ENCODE results near the gene BAIAP2.

The BAIAP2 gene

DNA sequence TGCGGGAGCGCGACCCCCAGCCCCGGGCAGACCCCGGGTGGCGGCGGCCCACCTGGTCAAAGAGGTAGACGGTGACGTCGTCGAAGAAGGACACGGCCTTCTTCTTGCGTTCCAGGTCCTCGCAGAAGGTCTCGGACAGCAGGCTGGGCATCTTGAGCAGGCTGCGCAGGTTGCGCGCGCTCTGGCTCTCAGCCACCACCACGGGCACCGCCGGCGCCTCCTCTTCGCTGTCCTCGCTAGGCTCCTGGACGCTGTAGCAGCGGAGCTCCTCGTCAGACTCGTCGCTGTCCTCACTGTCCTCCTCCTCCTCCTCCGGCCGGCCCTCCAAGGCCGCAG, 85.2 kb downstream of the BAIAP2 start:
- peak overlapping the region; percentile 68 for H3K4me3 ChIP-seq (ENCODE audit: low read depth, low read length)
- TF ChIP-seq, protein P1, sequence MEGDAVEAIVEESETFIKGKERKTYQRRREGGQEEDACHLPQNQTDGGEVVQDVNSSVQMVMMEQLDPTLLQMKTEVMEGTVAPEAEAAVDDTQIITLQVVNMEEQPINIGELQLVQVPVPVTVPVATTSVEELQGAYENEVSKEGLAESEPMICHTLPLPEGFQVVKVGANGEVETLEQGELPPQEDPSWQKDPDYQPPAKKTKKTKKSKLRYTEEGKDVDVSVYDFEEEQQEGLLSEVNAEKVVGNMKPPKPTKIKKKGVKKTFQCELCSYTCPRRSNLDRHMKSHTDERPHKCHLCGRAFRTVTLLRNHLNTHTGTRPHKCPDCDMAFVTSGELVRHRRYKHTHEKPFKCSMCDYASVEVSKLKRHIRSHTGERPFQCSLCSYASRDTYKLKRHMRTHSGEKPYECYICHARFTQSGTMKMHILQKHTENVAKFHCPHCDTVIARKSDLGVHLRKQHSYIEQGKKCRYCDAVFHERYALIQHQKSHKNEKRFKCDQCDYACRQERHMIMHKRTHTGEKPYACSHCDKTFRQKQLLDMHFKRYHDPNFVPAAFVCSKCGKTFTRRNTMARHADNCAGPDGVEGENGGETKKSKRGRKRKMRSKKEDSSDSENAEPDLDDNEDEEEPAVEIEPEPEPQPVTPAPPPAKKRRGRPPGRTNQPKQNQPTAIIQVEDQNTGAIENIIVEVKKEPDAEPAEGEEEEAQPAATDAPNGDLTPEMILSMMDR (IDR thresholded peaks at IDR 0.05; ENCODE audit: control insufficient read depth, extremely low read depth, insufficient read depth) = no peak
- peak; percentile 36 for DNase-seq (ENCODE audit: low read depth)

DNA sequence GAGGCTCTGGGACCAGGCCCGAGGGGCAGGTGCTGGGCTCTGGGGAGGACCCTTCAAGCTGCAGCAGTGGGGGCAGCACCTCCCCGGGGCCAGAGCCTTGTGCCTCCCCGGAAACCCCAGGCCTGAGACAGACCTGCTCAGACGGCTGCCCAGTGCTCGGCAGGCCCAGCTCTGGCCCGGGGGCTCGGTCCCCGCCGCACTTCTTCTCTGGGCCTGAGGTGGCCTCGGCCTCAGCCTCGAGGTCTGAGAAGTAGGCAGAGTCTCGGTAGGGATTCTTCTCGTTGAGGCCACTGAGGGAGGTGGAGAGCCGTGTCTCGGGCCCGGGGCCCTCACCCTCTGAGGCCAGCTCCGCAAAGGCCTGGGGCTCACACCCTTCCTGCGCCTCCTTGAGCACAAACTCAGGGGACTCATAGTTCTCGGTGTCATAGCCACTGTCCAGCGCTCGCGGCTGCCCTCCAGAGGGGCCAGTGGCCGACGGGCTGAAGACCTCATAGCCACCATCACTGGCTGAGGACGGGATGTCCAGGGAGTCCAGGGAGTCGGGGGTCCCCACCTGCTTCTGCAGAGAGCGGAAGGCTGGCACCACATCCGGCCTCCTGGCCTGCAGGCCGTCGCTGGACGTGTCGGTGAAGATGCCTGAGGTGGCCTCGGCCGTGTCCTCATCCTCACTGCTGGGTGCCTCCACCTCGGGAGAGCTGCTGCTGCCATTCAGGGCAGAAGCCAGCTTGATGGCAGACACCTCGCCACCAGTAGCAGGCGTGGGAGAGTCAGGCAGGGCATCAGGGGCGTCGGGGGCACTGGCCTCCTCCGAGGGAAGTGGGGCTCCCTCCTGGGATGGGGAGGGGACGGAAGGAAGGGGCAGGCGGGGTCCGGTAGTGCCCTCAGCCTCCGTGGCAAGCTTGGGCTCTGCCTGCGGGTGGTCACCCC, 86.0 kb downstream of the BAIAP2 start:
- TF ChIP-seq, protein P1 (IDR thresholded peaks at IDR 0.05; ENCODE audit: control insufficient read depth, extremely low read depth, insufficient read depth) = no peak
- H3K4me3 ChIP-seq (ENCODE audit: low read depth, low read length) = peak overlapping the region; percentile 68
- no peak for DNase-seq (ENCODE audit: low read depth)

DNA sequence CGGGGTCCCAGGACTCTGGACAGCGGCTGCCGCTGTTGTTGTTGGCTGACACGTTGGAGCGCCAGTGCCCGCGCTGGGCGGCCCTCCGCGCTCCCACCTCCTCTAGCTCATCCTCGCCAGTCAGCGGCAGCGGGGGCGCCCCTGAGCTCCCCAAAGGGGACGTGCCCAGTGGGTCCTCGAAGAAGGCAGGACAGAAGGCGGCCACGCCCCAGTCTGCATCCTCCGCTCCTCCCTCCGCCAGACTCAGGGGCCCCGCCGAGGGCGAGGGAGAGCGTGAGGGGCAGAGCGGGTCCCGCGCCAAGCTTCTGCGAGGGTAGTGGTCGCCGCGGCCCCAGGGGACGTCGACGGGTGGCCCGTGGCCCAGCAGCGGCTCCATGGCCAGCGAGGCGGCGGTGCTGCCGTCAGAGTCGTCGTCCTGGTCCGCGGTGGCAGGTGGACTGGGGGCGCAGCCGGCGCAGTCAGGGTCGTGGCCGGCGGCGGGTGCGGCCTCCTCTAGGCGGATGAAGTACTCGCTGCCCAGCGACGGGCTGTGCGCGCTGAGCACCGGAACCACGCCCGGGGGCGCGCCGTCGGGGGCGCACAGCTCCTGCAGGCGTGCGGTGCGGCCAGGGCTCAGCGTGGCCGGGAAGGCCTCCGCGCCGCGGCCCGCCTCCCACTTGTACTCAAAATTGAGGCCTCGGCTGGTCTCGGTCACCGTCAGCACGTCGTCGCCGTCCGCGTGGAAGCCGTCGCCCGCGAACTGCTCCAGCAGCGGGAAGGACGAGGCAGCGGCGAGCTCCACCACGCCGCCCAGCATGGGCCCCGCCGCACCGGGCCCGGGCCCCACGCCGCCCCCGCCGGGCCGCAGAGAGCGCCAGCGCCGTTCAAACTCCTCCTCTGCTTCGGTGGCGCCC, 87.1 kb downstream of the BAIAP2 start:
- TF ChIP-seq, protein P1 (IDR thresholded peaks at IDR 0.05; ENCODE audit: control insufficient read depth, extremely low read depth, insufficient read depth) = no peak
- DNase-seq (ENCODE audit: low read depth) = no peak
- H3K4me3 ChIP-seq (ENCODE audit: low read depth, low read length) = no peak overlapping the region

DNA sequence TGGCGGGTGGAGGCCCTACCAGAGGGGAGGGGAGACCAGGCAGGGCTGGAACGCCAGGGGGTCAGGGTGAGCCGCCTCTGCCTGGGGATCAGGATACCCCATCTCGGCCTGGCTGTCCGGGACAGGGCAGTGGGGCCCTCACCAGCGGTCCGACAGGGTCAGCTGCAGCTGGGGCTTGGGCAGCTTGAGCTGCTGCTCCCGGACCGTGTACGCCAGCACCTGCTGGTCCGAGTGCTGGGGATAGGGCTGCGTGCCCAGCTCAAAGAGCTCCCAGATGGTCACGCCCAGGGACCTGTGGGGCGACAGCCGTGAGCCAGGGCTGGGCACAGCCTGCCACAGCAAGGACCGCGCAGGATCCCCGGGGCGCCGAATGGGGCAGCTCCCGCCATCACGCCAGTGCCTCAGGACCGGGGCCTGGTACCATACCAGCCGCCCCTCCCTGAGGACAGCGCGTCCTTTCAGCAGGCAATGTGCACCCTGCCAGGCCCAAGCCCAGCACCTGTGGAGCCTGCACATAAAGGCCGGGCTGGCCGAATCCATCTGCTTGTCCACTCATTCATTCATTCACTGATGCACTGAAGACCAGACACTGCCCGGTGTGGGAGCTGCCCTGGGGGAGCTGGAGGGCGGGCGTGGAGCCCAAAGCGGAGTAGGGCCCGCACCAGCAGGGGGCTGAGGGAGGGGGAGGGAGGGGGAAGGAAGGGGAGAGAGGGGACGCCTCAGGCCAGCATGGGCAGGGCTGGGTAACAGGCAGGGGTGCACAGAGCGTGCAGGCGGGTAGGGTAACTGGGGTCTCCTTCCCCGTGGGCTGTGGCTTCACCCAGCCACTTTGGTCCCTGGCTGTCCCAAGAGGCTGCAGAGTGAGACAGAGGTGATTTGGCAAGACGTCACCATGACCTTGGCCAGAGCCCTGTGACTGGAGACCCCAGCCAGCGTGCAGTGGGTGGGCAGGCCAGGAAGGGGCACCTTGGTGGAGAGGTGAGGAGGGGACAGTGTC, 88.4 kb downstream of the BAIAP2 start:
- no peak for DNase-seq (ENCODE audit: low read depth)
- H3K4me3 ChIP-seq (ENCODE audit: low read depth, low read length) = no peak overlapping the region
- TF ChIP-seq, protein P1 (IDR thresholded peaks at IDR 0.05; ENCODE audit: control insufficient read depth, extremely low read depth, insufficient read depth) = no peak

DNA sequence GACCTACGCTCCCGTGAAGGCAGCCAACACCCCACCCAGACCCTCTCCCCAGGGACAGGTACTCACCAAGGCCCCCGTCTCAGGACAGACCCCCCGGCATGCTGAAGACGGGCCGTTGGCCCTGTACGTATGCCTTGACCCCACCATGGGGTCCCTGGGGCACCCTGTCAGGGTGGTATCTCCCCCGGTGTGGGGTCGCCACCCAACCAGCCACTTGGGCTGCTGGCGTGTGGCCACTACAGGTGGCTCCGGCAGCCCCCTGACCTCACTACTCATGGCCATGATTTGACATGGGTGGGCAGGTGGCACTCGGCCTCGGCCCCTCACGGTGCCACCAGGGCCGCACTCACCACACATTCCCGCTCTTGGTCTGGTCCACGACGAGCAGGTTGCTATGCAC, 89.4 kb downstream of the BAIAP2 start:
- DNase-seq (ENCODE audit: low read depth) = no peak
- no peak overlapping the region for H3K4me3 ChIP-seq (ENCODE audit: low read depth, low read length)
- TF ChIP-seq, protein P1 (IDR thresholded peaks at IDR 0.05; ENCODE audit: control insufficient read depth, extremely low read depth, insufficient read depth) = no peak

DNA sequence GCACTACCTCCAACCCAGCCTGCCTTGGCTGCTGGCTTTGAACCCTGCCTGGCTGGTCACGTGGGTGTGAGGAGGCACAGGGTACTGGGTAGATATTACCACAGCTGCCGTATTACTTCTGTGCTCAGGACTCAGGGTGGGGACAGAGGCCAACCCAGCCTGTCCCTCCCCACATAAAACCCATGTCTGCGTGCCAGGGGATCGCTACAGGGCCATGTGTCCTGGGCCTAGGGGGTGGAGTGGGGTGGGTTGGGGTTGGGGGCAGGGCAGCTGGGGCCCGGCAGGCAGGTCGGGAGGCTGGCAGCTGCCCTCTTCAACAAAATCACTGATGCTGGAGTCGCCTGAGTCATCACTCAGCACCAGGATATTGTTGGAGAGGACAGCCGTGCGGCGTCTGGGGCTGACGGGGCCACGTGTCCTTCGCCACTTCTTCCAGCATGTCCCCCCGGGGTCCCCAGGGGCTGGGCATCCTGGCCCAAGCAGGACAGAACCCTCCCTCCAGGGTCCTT, 90.7 kb downstream of the BAIAP2 start:
- DNase-seq (ENCODE audit: low read depth) = no peak
- no peak overlapping the region for H3K4me3 ChIP-seq (ENCODE audit: low read depth, low read length)
- TF ChIP-seq, protein P1 (IDR thresholded peaks at IDR 0.05; ENCODE audit: control insufficient read depth, extremely low read depth, insufficient read depth) = no peak

Data from LNCaP clone FGC (cell line).